H9 (cell line): ENCODE measurements around the gene ISCA1. TPM values are rescaled to one million over a fixed set of nuclear protein-coding genes. Genes with fewer than 3 reads are reported as not detected.

Source experiments
- DNase-seq: peaks from one replicate; pipeline ENCODE4 v3.0.0-alpha.2; 2017
- H2AFZ ChIP-seq: one replicate; pipeline ENCODE4 v1.6.1; 2013; ENCODE audit warnings: mild to moderate bottlenecking, low read length, control low read depth, moderate library complexity
- H2AK5ac ChIP-seq: 2 replicates; pipeline ENCODE4 v1.6.1; 2013; ENCODE audit warnings: low read length, control low read depth, mixed read lengths; ENCODE audit not compliant: insufficient read length
- H2BK120ac ChIP-seq: one replicate; pipeline ENCODE4 v1.6.1; 2013; ENCODE audit warnings: low read depth, mild to moderate bottlenecking, low read length, control low read depth, inconsistent platforms; ENCODE audit not compliant: poor library complexity, severe bottlenecking
- H2BK12ac ChIP-seq: 2 replicates; pipeline ENCODE4 v1.6.1; 2013; ENCODE audit warnings: low read length, control low read depth, mixed read lengths, low read depth; ENCODE audit not compliant: insufficient read length
- H2BK15ac ChIP-seq: 2 replicates; pipeline ENCODE4 v1.6.1; 2013; ENCODE audit warnings: low read depth, low read length, control low read depth
- H2BK20ac ChIP-seq: one replicate; pipeline ENCODE4 v1.6.1; 2013; ENCODE audit warnings: low read depth, mild to moderate bottlenecking, low read length, control low read depth, inconsistent platforms; ENCODE audit not compliant: poor library complexity, severe bottlenecking
- H2BK5ac ChIP-seq: 2 replicates; pipeline ENCODE4 v1.6.1; 2013; ENCODE audit warnings: low read length, control low read depth, mixed read lengths; ENCODE audit not compliant: insufficient read length
- H3K14ac ChIP-seq: 2 replicates; pipeline ENCODE4 v1.6.1; 2013; ENCODE audit warnings: low read length, control low read depth; ENCODE audit not compliant: insufficient read depth
- H3K18ac ChIP-seq: 2 replicates; pipeline ENCODE4 v1.6.1; 2013; ENCODE audit warnings: low read depth, mild to moderate bottlenecking, mixed read lengths, low read length, control low read depth; ENCODE audit not compliant: insufficient read length
- H3K23ac ChIP-seq: 2 replicates; pipeline ENCODE4 v1.6.1; 2013; ENCODE audit warnings: low read length, control low read depth, mixed read lengths, low read depth; ENCODE audit not compliant: insufficient read length
- H3K23me2 ChIP-seq: 2 replicates; pipeline ENCODE4 v1.6.1; 2013; ENCODE audit warnings: low read depth, mild to moderate bottlenecking, mixed read lengths, low read length, control low read depth; ENCODE audit not compliant: insufficient read length, poor library complexity, severe bottlenecking
- H3K27ac ChIP-seq: 2 replicates; pipeline ENCODE4 v1.5.1; 2013; ENCODE audit warnings: low read length, control low read depth, mixed read lengths, low read depth; ENCODE audit not compliant: insufficient read length
- H3K27me3 ChIP-seq: 2 replicates; pipeline ENCODE4 v1.6.1; 2013; ENCODE audit warnings: low read length, control low read depth, inconsistent platforms; ENCODE audit not compliant: insufficient read depth
- H3K4ac ChIP-seq: 2 replicates; pipeline ENCODE4 v1.6.1; 2013; ENCODE audit warnings: low read depth, mild to moderate bottlenecking, control low read depth, inconsistent platforms, low read length, moderate library complexity
- H3K4me1 ChIP-seq: 2 replicates; pipeline ENCODE4 v1.6.1; 2013; ENCODE audit warnings: low read length, control low read depth, inconsistent platforms; ENCODE audit not compliant: insufficient read depth
- H3K4me2 ChIP-seq: 2 replicates; pipeline ENCODE4 v1.6.1; 2013; ENCODE audit warnings: low read length, control low read depth, mixed read lengths; ENCODE audit not compliant: insufficient read length, insufficient read depth
- H3K56ac ChIP-seq: 2 replicates; pipeline ENCODE4 v1.6.1; 2013; ENCODE audit warnings: low read depth, mild to moderate bottlenecking, mixed read lengths, low read length, control low read depth; ENCODE audit not compliant: insufficient read length
- H3K79me1 ChIP-seq: 2 replicates; pipeline ENCODE4 v1.6.1; 2013; ENCODE audit warnings: low read depth, mild to moderate bottlenecking, moderate library complexity, low read length, control low read depth, inconsistent platforms; ENCODE audit not compliant: insufficient read depth, poor library complexity, severe bottlenecking
- H3K79me2 ChIP-seq: 2 replicates; pipeline ENCODE4 v1.6.1; 2013; ENCODE audit warnings: low read length, control low read depth, inconsistent platforms; ENCODE audit not compliant: insufficient read depth
- H3K9ac ChIP-seq: 2 replicates; pipeline ENCODE4 v1.6.1; 2013; ENCODE audit warnings: low read length, control low read depth, mixed read lengths; ENCODE audit not compliant: insufficient read length; ENCODE audit errors: extremely low read depth
- H3K9me3 ChIP-seq: one replicate; pipeline ENCODE4 v1.6.1; 2013; ENCODE audit warnings: low read depth, low read length, inconsistent platforms; ENCODE audit not compliant: control insufficient read depth
- H3T11ph ChIP-seq: one replicate; pipeline ENCODE4 v1.6.1; 2013; ENCODE audit warnings: mild to moderate bottlenecking, low read length, control low read depth, inconsistent platforms
- H4K20me1 ChIP-seq: one replicate; pipeline ENCODE4 v1.6.1; 2013; ENCODE audit not compliant: control insufficient read depth, insufficient read length, insufficient read depth
- H4K5ac ChIP-seq: 2 replicates; pipeline ENCODE4 v1.6.1; 2013; ENCODE audit warnings: low read depth, mild to moderate bottlenecking, mixed read lengths, low read length, control low read depth; ENCODE audit not compliant: insufficient read length
- H4K8ac ChIP-seq: replicated peaks from 2 replicates; pipeline ENCODE4 v1.6.1; 2013; ENCODE audit warnings: low read length, control low read depth, mixed read lengths, low read depth; ENCODE audit not compliant: insufficient read length
- H4K91ac ChIP-seq: 2 replicates; pipeline ENCODE4 v1.6.1; 2013; ENCODE audit warnings: low read depth, mild to moderate bottlenecking, moderate library complexity, mixed read lengths, low read length, control low read depth; ENCODE audit not compliant: insufficient read length
- H3K27ac Mint-ChIP-seq, 3 experiments: 2 replicates in 2 of 3; 3 replicates in 1 of 3; pipeline ENCODE4 v1.8.0; 2020 to 2021; ENCODE audit warnings: mixed read lengths in 3 of 3, mild to moderate bottlenecking in 1 of 3, moderate library complexity in 1 of 3
- H3K27me3 Mint-ChIP-seq: 2 replicates; pipeline ENCODE4 v1.8.0; 2021; ENCODE audit warnings: low read depth, mild to moderate bottlenecking, moderate library complexity, mixed read lengths
- H3K36me3 Mint-ChIP-seq, 3 experiments: 2 replicates in 2 of 3; 3 replicates in 1 of 3; pipeline ENCODE4 v1.8.0; 2020 to 2021; ENCODE audit warnings: low read depth in 3 of 3, mixed read lengths in 3 of 3; ENCODE audit not compliant: insufficient read depth in 1 of 3
- H3K4me1 Mint-ChIP-seq, 2 experiments: 2 replicates each; pipeline ENCODE4 v1.8.0; 2020; ENCODE audit warnings: mixed read lengths in 2 of 2
- H3K4me3 Mint-ChIP-seq, 2 experiments: 2 replicates in 1 of 2; 3 replicates in 1 of 2; pipeline ENCODE4 v1.8.0; 2020 to 2021; ENCODE audit warnings: mild to moderate bottlenecking in 2 of 2, mixed read lengths in 2 of 2, moderate library complexity in 1 of 2
- H3K9me3 Mint-ChIP-seq, 2 experiments: 2 replicates in 1 of 2; 3 replicates in 1 of 2; pipeline ENCODE4 v1.8.0; 2020; ENCODE audit warnings: mild to moderate bottlenecking in 2 of 2, mixed read lengths in 2 of 2, moderate library complexity in 1 of 2
- WGBS: extraction: QIAGEN DNeasy Blood & Tissue Kit; methylation state at CpG from one replicate; pipeline ENCODE4 v1.1.7; 2013; ENCODE audit warnings: missing lambda C conversion rate, low lambda C conversion rate, mixed read lengths; ENCODE audit not compliant: insufficient read length; ENCODE audit errors: extremely low coverage; 5-methylcytosine and 5-hydroxymethylcytosine counted together
- total RNA-seq: library from RNA; stranded (reverse); gene quantifications from 2 replicates; pipeline ENCODE4 v1.2.1, GENCODE V29; 2021
- TF ChIP-seq, protein P1 (sequence below): fragments of 200-600 bp; sonication (generic); conservative IDR thresholded peaks from 3 replicates; pipeline ENCODE4 v1.8.0; 2021; ENCODE audit warnings: antibody characterized with exemption, mild to moderate bottlenecking

ISCA1 gene
- total RNA-seq, 1 experiment from 2014 or later = 33.3 TPM

DNA sequence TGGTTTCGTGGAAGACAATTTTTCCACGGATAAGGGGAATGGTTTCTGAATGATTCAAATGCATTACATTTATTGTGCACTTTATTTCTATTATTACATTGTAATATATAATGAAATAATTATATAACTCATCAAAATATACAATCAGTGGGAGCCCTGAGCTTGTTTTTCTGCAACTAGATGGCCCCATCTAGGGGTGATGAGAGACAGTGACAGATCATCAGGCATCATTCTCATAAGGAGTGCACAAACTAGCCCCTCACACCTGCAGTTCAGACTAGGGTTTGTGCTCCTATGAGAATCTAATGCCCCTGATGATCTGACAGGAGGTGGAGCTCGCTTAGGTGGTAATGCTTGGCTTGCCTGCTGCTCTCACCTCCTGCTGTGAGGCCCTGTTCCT is 6.4 kb downstream of the ISCA1 start:
- no peak overlapping the region for H3T11ph ChIP-seq
- no peak overlapping the region for H4K8ac ChIP-seq
- no peak overlapping the region for H3K18ac ChIP-seq
- H2BK20ac ChIP-seq = no peak overlapping the region
- peaks cover 15% of the 10 kb centered on the region; the same call in 1 of the 2 replicates for H3K79me2 ChIP-seq
- no peak overlapping the region for H2AK5ac ChIP-seq
- no peak overlapping the region for H2BK12ac ChIP-seq
- no peak overlapping the region for H3K14ac ChIP-seq
- no peak overlapping the region for H2BK120ac ChIP-seq
- no peak overlapping the region for H3K4me3 Mint-ChIP-seq
- no CpG with 5 or more reads among the region's 3 CpGs for WGBS
- TF ChIP-seq, protein P1, sequence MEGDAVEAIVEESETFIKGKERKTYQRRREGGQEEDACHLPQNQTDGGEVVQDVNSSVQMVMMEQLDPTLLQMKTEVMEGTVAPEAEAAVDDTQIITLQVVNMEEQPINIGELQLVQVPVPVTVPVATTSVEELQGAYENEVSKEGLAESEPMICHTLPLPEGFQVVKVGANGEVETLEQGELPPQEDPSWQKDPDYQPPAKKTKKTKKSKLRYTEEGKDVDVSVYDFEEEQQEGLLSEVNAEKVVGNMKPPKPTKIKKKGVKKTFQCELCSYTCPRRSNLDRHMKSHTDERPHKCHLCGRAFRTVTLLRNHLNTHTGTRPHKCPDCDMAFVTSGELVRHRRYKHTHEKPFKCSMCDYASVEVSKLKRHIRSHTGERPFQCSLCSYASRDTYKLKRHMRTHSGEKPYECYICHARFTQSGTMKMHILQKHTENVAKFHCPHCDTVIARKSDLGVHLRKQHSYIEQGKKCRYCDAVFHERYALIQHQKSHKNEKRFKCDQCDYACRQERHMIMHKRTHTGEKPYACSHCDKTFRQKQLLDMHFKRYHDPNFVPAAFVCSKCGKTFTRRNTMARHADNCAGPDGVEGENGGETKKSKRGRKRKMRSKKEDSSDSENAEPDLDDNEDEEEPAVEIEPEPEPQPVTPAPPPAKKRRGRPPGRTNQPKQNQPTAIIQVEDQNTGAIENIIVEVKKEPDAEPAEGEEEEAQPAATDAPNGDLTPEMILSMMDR = peak; percentile 66
- H3K27ac Mint-ChIP-seq = no peak overlapping the region; a peak in 1 of 7 replicates
- no peak overlapping the region for H3K23ac ChIP-seq
- no peak overlapping the region for H3K56ac ChIP-seq
- H4K5ac ChIP-seq = no peak overlapping the region
- H3K9me3 ChIP-seq = peaks cover 4% of the 10 kb centered on the region
- peaks cover 4 to 6% of the 10 kb centered on the region in 2 experiments for H3K4me1 Mint-ChIP-seq
- H3K27ac ChIP-seq = no peak overlapping the region
- H3K9ac ChIP-seq = no peak overlapping the region
- DNase-seq = no peak
- no peaks in the 10 kb centered on the region for H3K4me1 ChIP-seq
- no peak overlapping the region for H2BK15ac ChIP-seq
- H4K20me1 ChIP-seq = no peaks in the 10 kb centered on the region
- H3K9me3 Mint-ChIP-seq = no peaks in the 10 kb centered on the region
- H3K79me1 ChIP-seq = peaks cover 3% of the 10 kb centered on the region
- no peak overlapping the region for H2BK5ac ChIP-seq
- H2AFZ ChIP-seq = no peak overlapping the region
- no peak overlapping the region for H3K4ac ChIP-seq
- H4K91ac ChIP-seq = no peak overlapping the region
- peaks cover 21 to 42% (median 36%) of the 10 kb centered on the region in 3 experiments for H3K36me3 Mint-ChIP-seq
- H3K4me2 ChIP-seq = no peak overlapping the region
- no peaks in the 10 kb centered on the region for H3K23me2 ChIP-seq
- H3K27me3 ChIP-seq = no peaks in the 10 kb centered on the region
- no peaks in the 10 kb centered on the region for H3K27me3 Mint-ChIP-seq
